ENCODE results near the gene MEST.

GRCh38 chr7:130442601-130443000 is 49.3 kb upstream of the MEST start:
- TF ChIP-seq CTCF (conservative IDR thresholded peaks at IDR 0.05; ENCODE audit: low read depth, low read length) (no peak), EZH2 (IDR thresholded peaks at IDR 0.05; ENCODE audit: borderline replicate concordance, low read depth, low read length, poor library complexity, severe bottlenecking) (no peak)

Data from A673 (cell line).